T-helper 22 cell (primary cell): ENCODE measurements around the gene WDCP.

Source experiments
- DNase-seq: peaks from one replicate; pipeline ENCODE4 v3.0.0-alpha.2; 2020; ENCODE audit warnings: low read depth

Gene WDCP

GRCh38 chr2:23992931-23993330, 54.3 kb downstream of the WDCP start:
- DNase-seq: no peak

- DNase-seq: no peak
Measured at GRCh38 chr2:23988371-23988770, 58.8 kb downstream of the WDCP start.
